K562 (cell line): ENCODE data around the gene TTLL10. TPM values are rescaled to one million over a fixed set of nuclear protein-coding genes. Genes with fewer than 3 reads are reported as not detected.

Experiments
- ARHGAP35 ChIP-seq: fragments of 450-650 bp; IDR thresholded peaks from 2 replicates; pipeline ENCODE4 v1.6.1; 2018; ENCODE audit not compliant: partially characterized antibody
- C11orf30 ChIP-seq: fragments of 450-650 bp; IDR thresholded peaks from 2 replicates; pipeline ENCODE4 v1.6.1; 2016; ENCODE audit warnings: low read depth, mild to moderate bottlenecking
- CBX8 ChIP-seq: fragments of 200-600 bp; sonication (generic); IDR thresholded peaks from 2 replicates; pipeline ENCODE4 v1.6.1; 2012; ENCODE audit warnings: borderline replicate concordance, mixed run types, low read depth, mild to moderate bottlenecking, moderate library complexity, mixed read lengths, low read length, control low read depth, inconsistent platforms; ENCODE audit not compliant: poor library complexity, severe bottlenecking; ENCODE audit errors: extremely low read depth
- CHD2 ChIP-seq: IDR thresholded peaks from 2 replicates; pipeline ENCODE4 v1.6.1; 2011; ENCODE audit warnings: low read depth, low read length
- CREB1 ChIP-seq, 2 experiments: sonication (generic) in 1 of 2; formaldehyde crosslinking in 1 of 2; IDR thresholded peaks; 2 replicates each; pipeline versions ENCODE4 v1.6.1 to v1.8.0; 2012 to 2022; ENCODE audit warnings: inconsistent platforms in 1 of 2, mild to moderate bottlenecking in 1 of 2, missing genetic modification reagents in 1 of 2, moderate library complexity in 1 of 2
- DIDO1 ChIP-seq: fragments of 450-650 bp; IDR thresholded peaks from 2 replicates; pipeline ENCODE4 v1.6.1; 2016; ENCODE audit warnings: low read depth, missing biosample characterization, missing genetic modification characterization
- NBN ChIP-seq: fragments of 450-650 bp; IDR thresholded peaks from 2 replicates; pipeline ENCODE4 v1.6.1; 2016; ENCODE audit warnings: low read depth, mild to moderate bottlenecking
- NELFE ChIP-seq: IDR thresholded peaks from 2 replicates; pipeline ENCODE4 v1.6.1; 2011; ENCODE audit warnings: mild to moderate bottlenecking; ENCODE audit not compliant: insufficient read depth, insufficient read length
- PBX2 ChIP-seq, 2 experiments: IDR thresholded peaks in 1 of 2; conservative IDR thresholded peaks in 1 of 2; 2 replicates each; pipeline ENCODE4 v1.6.1; 2016; ENCODE audit warnings: low read depth in 2 of 2, mild to moderate bottlenecking in 1 of 2, missing compliant biosample characterization in 1 of 2, missing genetic modification characterization in 1 of 2, moderate library complexity in 1 of 2
- PHB ChIP-seq: fragments of 250-450 bp; sonication (Bioruptor Pico); IDR thresholded peaks from 2 replicates; pipeline ENCODE4 v1.5.0; 2021
- RBM34 ChIP-seq: fragments of 200-400 bp; formaldehyde crosslinking; IDR thresholded peaks from 2 replicates; pipeline ENCODE4 v1.6.1; 2018; ENCODE audit warnings: low read length, borderline replicate concordance; ENCODE audit not compliant: insufficient read depth
- YY1 ChIP-seq, 3 experiments: IDR thresholded peaks; 2 replicates each; pipeline ENCODE4 v1.6.1; 2011; ENCODE audit warnings: low read length in 2 of 3, mild to moderate bottlenecking in 2 of 3, moderate library complexity in 2 of 3, borderline replicate concordance in 1 of 3, control low read depth in 1 of 3, low read depth in 1 of 3; ENCODE audit not compliant: insufficient read depth in 3 of 3, insufficient replicate concordance in 2 of 3, control insufficient read depth in 1 of 3, insufficient read length in 1 of 3; ENCODE audit errors: extremely low read depth in 1 of 3
- polyA plus RNA-seq, 8 experiments: library from polyadenylated mRNA; depleted of rRNA in 4 of 8; stranded (reverse) in 5 of 8; unstranded in 3 of 8; fragments of >200 nt; fragmentation: Nextera tagmentation in 2 of 8; fragmentation: Illumina TruSeq in 1 of 8; extraction: Ambion mirVana in 2 of 8; extraction: Trizol in 1 of 8; gene quantifications; 2 replicates each; pipeline versions ENCODE4 v1.2.1 to v1.2.3, GENCODE V29; 2011 to 2014; ENCODE audit warnings: inconsistent platforms in 1 of 8, missing spikeins in 1 of 8
- total RNA-seq, 7 experiments: library from RNA; depleted of rRNA in 6 of 7; stranded (reverse); fragments of >200 nt in 6 of 7; fragmentation: Illumina TruSeq in 2 of 7; extraction: Trizol in 2 of 7; gene quantifications; 2 replicates each; pipeline versions ENCODE4 v1.2.1 to v1.2.3, GENCODE V29; 2011 to 2021; ENCODE audit warnings: low replicate concordance in 1 of 7
- TF ChIP-seq, protein P1 (sequence below): fragments of 250-450 bp; sonication (Bioruptor Pico); IDR thresholded peaks from 2 replicates; pipeline ENCODE4 v1.8.0; 2021; ENCODE audit warnings: borderline replicate concordance, mild to moderate bottlenecking, moderate library complexity; ENCODE audit not compliant: poor library complexity, severe bottlenecking
- TF ChIP-seq, protein P2 (sequence below): fragments of 250-450 bp; sonication (Bioruptor Pico); IDR thresholded peaks from 2 replicates; pipeline ENCODE4 v1.9.0; 2021; ENCODE audit warnings: mild to moderate bottlenecking
- TF ChIP-seq, protein P3 (sequence below), 2 experiments: fragments of 450-650 bp in 1 of 2; sonication (generic) in 1 of 2; formaldehyde crosslinking in 1 of 2; IDR thresholded peaks in 1 of 2; conservative IDR thresholded peaks in 1 of 2; 2 replicates each; pipeline versions ENCODE4 v1.6.1 to v1.8.1; 2016 to 2023; ENCODE audit warnings: mild to moderate bottlenecking in 2 of 2, moderate library complexity in 2 of 2, inconsistent platforms in 1 of 2, missing genetic modification reagents in 1 of 2
- TF ChIP-seq, protein P4 (sequence below): fragments of 200-400 bp; formaldehyde crosslinking; IDR thresholded peaks from 2 replicates; pipeline ENCODE4 v1.6.1; 2017; ENCODE audit warnings: mild to moderate bottlenecking, low read depth, low read length, moderate library complexity

TTLL10 gene
- total and polyA plus RNA-seq, 9 of the 15 experiments (the other 6 are each of a cell fraction or from before 2014, with no cell fraction given) = not detected

GRCh38 chr1:1185101-1185765 lies 11.6 kb downstream of the TTLL10 start (continued):
- TF ChIP-seq, protein P1, sequence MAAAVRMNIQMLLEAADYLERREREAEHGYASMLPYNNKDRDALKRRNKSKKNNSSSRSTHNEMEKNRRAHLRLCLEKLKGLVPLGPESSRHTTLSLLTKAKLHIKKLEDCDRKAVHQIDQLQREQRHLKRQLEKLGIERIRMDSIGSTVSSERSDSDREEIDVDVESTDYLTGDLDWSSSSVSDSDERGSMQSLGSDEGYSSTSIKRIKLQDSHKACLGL = no peak
- no peak for TF ChIP-seq CREB1 (IDR thresholded peaks at IDR 0.05)
- no peak for TF ChIP-seq CREB1 (CRISPR knock-in tag; IDR thresholded peaks at IDR 0.05)
- no peak for TF ChIP-seq DIDO1 (tag)
- TF ChIP-seq, protein P2, sequence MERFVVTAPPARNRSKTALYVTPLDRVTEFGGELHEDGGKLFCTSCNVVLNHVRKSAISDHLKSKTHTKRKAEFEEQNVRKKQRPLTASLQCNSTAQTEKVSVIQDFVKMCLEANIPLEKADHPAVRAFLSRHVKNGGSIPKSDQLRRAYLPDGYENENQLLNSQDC (CRISPR knock-in tag) = no peak
- TF ChIP-seq PHB (CRISPR knock-in tag) = no peak
- TF ChIP-seq, protein P3, sequence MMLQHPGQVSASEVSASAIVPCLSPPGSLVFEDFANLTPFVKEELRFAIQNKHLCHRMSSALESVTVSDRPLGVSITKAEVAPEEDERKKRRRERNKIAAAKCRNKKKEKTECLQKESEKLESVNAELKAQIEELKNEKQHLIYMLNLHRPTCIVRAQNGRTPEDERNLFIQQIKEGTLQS (IDR thresholded peaks at IDR 0.05) = no peak
- TF ChIP-seq, protein P3 (CRISPR knock-in tag; conservative IDR thresholded peaks at IDR 0.05) = no peak
- TF ChIP-seq, protein P4, sequence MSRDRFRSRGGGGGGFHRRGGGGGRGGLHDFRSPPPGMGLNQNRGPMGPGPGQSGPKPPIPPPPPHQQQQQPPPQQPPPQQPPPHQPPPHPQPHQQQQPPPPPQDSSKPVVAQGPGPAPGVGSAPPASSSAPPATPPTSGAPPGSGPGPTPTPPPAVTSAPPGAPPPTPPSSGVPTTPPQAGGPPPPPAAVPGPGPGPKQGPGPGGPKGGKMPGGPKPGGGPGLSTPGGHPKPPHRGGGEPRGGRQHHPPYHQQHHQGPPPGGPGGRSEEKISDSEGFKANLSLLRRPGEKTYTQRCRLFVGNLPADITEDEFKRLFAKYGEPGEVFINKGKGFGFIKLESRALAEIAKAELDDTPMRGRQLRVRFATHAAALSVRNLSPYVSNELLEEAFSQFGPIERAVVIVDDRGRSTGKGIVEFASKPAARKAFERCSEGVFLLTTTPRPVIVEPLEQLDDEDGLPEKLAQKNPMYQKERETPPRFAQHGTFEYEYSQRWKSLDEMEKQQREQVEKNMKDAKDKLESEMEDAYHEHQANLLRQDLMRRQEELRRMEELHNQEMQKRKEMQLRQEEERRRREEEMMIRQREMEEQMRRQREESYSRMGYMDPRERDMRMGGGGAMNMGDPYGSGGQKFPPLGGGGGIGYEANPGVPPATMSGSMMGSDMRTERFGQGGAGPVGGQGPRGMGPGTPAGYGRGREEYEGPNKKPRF = no peak
- no peak for TF ChIP-seq RBM34
- no peak for TF ChIP-seq CBX8
- TF ChIP-seq PBX2 (CRISPR knock-in tag; IDR thresholded peaks at IDR 0.05; ENCODE audit: low read depth) = no peak
- no peak for TF ChIP-seq PBX2 (tag; conservative IDR thresholded peaks at IDR 0.05; ENCODE audit: low read depth)
- TF ChIP-seq YY1 (IDR thresholded peaks at IDR 0.05; ENCODE audit: borderline replicate concordance in 1 of 3, control insufficient read depth in 1 of 3, extremely low read depth in 1 of 3, insufficient read depth in 3 of 3, insufficient read length in 1 of 3, insufficient replicate concordance in 2 of 3, low read depth in 1 of 3, low read length in 2 of 3) = no peak
- TF ChIP-seq CHD2 = no peak
- no peak for TF ChIP-seq NELFE
- no peak for TF ChIP-seq C11orf30
- no peak for TF ChIP-seq ARHGAP35
- TF ChIP-seq NBN = no peak
